BE2C (cell line): ENCODE results near the gene SERPINA4.
"Not testable (repeated sequence)": the region's sequence is repeated elsewhere in the genome, so short reads cannot be mapped to it uniquely, and the experiment has no call there.

ENCODE experiments used
- DNase-seq: peaks from one replicate; pipeline ENCODE4 v3.0.0-alpha.2; 2020
- H3K27me3 ChIP-seq: fragments of 250-450 bp; sonication (Bioruptor Pico); 2 replicates; pipeline ENCODE4 v1.5.1; 2020; ENCODE audit warnings: mild to moderate bottlenecking
- H3K36me3 ChIP-seq: fragments of 250-450 bp; sonication (Bioruptor Pico); 2 replicates; pipeline ENCODE4 v1.5.1; 2020; ENCODE audit warnings: mild to moderate bottlenecking
- H3K4me1 ChIP-seq: fragments of 250-450 bp; sonication (Bioruptor Pico); 2 replicates; pipeline ENCODE4 v1.5.1; 2020
- H3K4me3 ChIP-seq: 2 replicates; pipeline ENCODE4 v1.5.1; 2011; ENCODE audit warnings: low read depth, low read length
- H3K9me3 ChIP-seq: fragments of 250-450 bp; sonication (Bioruptor Pico); 2 replicates; pipeline ENCODE4 v1.5.1; 2020
- CTCF ChIP-seq: IDR thresholded peaks from 2 replicates; pipeline ENCODE4 v1.5.1; 2012; ENCODE audit warnings: mild to moderate bottlenecking, low read depth, low read length

SERPINA4 gene

GRCh38 chr14:94599656-94600004 is 38.4 kb downstream of the SERPINA4 start:
- no peaks in the 10 kb centered on the region for H3K4me1 ChIP-seq
- no peak for TF ChIP-seq CTCF
- no peak overlapping the region for H3K4me3 ChIP-seq
- no peaks in the 10 kb centered on the region for H3K27me3 ChIP-seq
- no peaks in the 10 kb centered on the region for H3K36me3 ChIP-seq
- no peak for DNase-seq
- H3K9me3 ChIP-seq: no peaks in the 10 kb centered on the region

GRCh38 chr14:94600148-94600545 is 38.9 kb downstream of the SERPINA4 start:
- no peak for DNase-seq
- Histone ChIP-seq H3K36me3 (no peaks in the 10 kb centered on the region), H3K4me1 (no peaks in the 10 kb centered on the region), H3K4me3 (no peak overlapping the region), H3K27me3 (no peaks in the 10 kb centered on the region), H3K9me3 (no peaks in the 10 kb centered on the region)
- TF ChIP-seq CTCF: no peak

GRCh38 chr14:94601884-94602391 is 40.7 kb downstream of the SERPINA4 start:
- H3K9me3 ChIP-seq: no peaks in the 10 kb centered on the region
- no peaks in the 10 kb centered on the region for H3K27me3 ChIP-seq
- no peak for TF ChIP-seq CTCF
- no peaks in the 10 kb centered on the region for H3K4me1 ChIP-seq
- H3K36me3 ChIP-seq: no peaks in the 10 kb centered on the region
- no peak overlapping the region for H3K4me3 ChIP-seq
- DNase-seq: no peak

GRCh38 chr14:94602722-94603121 is 41.5 kb downstream of the SERPINA4 start:
- no peaks in the 10 kb centered on the region for H3K9me3 ChIP-seq
- H3K27me3 ChIP-seq: no peaks in the 10 kb centered on the region
- DNase-seq: no peak
- no peaks in the 10 kb centered on the region for H3K4me1 ChIP-seq
- no peaks in the 10 kb centered on the region for H3K36me3 ChIP-seq
- no peak for TF ChIP-seq CTCF
- no peak overlapping the region for H3K4me3 ChIP-seq

GRCh38 chr14:94605361-94605760 is 44.1 kb downstream of the SERPINA4 start:
- Histone ChIP-seq H3K27me3 (no peaks in the 10 kb centered on the region), H3K36me3 (no peaks in the 10 kb centered on the region), H3K4me3 (no peak overlapping the region), H3K4me1 (no peaks in the 10 kb centered on the region), H3K9me3 (no peaks in the 10 kb centered on the region)
- no peak for TF ChIP-seq CTCF
- no peak for DNase-seq

- H3K9me3 ChIP-seq, H3K36me3 ChIP-seq, DNase-seq, H3K4me1 ChIP-seq, H3K4me3 ChIP-seq, H3K27me3 ChIP-seq: not testable (repeated sequence)
Observed at GRCh38 chr14:94608966-94609365, 47.7 kb downstream of the SERPINA4 start.

- no peak for DNase-seq
- Histone ChIP-seq H3K4me3 (no peak overlapping the region), H3K4me1 (no peaks in the 10 kb centered on the region), H3K27me3 (no peaks in the 10 kb centered on the region), H3K36me3 (no peaks in the 10 kb centered on the region), H3K9me3 (no peaks in the 10 kb centered on the region)
- no peak for TF ChIP-seq CTCF
Observed at GRCh38 chr14:94611179-94611578, 49.9 kb downstream of the SERPINA4 start.
